GM21737 (cell line): ENCODE results near the gene PAX5.

Experiments
- ATAC-seq: cut with Tn5 transposase; IDR thresholded peaks from one replicate; pipeline ENCODE4 v1.9.1; 2021; ENCODE audit warnings: mild to moderate bottlenecking, moderate library complexity; ENCODE audit not compliant: unreplicated experiment

The PAX5 gene

GRCh38 chr9:36988848-36989247 is 45.2 kb downstream of the PAX5 start:
- ATAC-seq, result no peak

- ATAC-seq, result no peak
These were observed 46.2 kb downstream of the PAX5 start for GRCh38 chr9:36987891-36988290.

- ATAC-seq, result no peak
These were observed 46.7 kb downstream of the PAX5 start for GRCh38 chr9:36987409-36987808.

- ATAC-seq, result no peak
These were observed 47.3 kb downstream of the PAX5 start for GRCh38 chr9:36986468-36987408.

GRCh38 chr9:36985769-36986467 is 48.1 kb downstream of the PAX5 start:
- ATAC-seq, result no peak

GRCh38 chr9:36985061-36985768 is 48.9 kb downstream of the PAX5 start:
- no peak for ATAC-seq

GRCh38 chr9:36980148-36980974 is 53.7 kb downstream of the PAX5 start:
- no peak for ATAC-seq

GRCh38 chr9:36976371-36977030 is 57.6 kb downstream of the PAX5 start:
- no peak for ATAC-seq

- no peak for ATAC-seq
These were observed 59.3 kb downstream of the PAX5 start for GRCh38 chr9:36974731-36975130.

- no peak for ATAC-seq
These were observed 62.1 kb downstream of the PAX5 start for GRCh38 chr9:36971935-36972488.

- ATAC-seq, result no peak
These were observed 63.8 kb downstream of the PAX5 start for GRCh38 chr9:36970007-36970888.

- no peak for ATAC-seq
These were observed 64.8 kb downstream of the PAX5 start for GRCh38 chr9:36969216-36969771.

GRCh38 chr9:36968574-36969215 is 65.4 kb downstream of the PAX5 start:
- ATAC-seq, result no peak

- no peak for ATAC-seq
These were observed 66.1 kb downstream of the PAX5 start for GRCh38 chr9:36967997-36968396.

- ATAC-seq, result no peak
These were observed 67.5 kb downstream of the PAX5 start for GRCh38 chr9:36966371-36967097.

GRCh38 chr9:36964791-36965190 is 69.3 kb downstream of the PAX5 start:
- no peak for ATAC-seq

GRCh38 chr9:36963346-36963745 is 70.7 kb downstream of the PAX5 start:
- no peak for ATAC-seq
